ENCODE measurements around the gene RBP4. TPM values are rescaled to one million over a fixed set of nuclear protein-coding genes. Genes with fewer than 3 reads are reported as not detected.

The RBP4 gene
- not detected in 2 replicates for polyA plus RNA-seq (2011; rRNA removed)
- polyA minus RNA-seq (2011; rRNA and poly(A)+ RNA removed), result not detected in 2 replicates

DNA sequence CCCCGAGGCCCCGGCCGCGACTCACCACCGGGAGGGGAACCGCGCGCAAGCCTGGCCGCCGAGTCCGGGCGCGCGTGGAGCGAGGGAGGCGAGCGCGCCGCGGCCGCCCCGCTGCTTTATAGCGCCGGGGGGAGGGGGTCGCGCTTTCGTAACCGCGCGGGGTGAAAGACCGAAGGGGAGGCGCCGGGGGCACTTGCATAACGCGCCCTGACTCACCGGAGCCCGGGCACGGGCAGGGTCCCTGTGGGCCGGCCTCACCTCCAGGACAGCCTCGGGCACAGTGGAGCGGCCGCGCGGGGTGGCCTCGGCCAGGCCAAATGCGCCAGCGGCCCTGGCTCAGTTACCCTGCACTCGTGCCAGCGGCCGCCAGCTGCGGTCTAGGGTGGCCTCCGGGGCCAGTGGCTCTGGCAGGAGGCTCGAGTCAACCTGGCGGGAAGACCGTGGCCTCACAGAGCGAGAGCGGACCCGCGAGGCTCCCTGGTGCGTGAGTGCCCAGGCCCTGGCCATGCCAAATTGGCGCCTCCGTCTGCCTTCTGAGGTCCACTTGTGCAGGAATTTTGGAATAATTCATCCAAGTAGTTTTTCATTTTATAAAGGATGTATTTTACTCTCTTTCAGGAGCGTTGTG lies at the start of gene RBP4:
RBP4 (minus strand) TSS at position 90 of the 628 bp plus-strand sequence. CDS start 207 bp downstream, outside the sequence.
- Histone ChIP-seq H3K4me3 (ENCODE audit: low read depth, low read length) (no peak within 1 kb of the TSS), H3K27me3 (ENCODE audit: control insufficient read depth, insufficient read depth, low read length) (peaks cover 42% of the 10 kb centered on the region), H3K27ac (ENCODE audit: low read depth, low read length) (no peak within 1 kb of the TSS), H3K9me3 (ENCODE audit: control insufficient read depth, insufficient read depth, low read length) (no peaks in the 10 kb centered on the region; the same call in 1 of the 2 replicates)
- ChIA-PET CTCF (no interaction called here), POLR2A (no interaction called here)
- TF ChIP-seq, protein P1, sequence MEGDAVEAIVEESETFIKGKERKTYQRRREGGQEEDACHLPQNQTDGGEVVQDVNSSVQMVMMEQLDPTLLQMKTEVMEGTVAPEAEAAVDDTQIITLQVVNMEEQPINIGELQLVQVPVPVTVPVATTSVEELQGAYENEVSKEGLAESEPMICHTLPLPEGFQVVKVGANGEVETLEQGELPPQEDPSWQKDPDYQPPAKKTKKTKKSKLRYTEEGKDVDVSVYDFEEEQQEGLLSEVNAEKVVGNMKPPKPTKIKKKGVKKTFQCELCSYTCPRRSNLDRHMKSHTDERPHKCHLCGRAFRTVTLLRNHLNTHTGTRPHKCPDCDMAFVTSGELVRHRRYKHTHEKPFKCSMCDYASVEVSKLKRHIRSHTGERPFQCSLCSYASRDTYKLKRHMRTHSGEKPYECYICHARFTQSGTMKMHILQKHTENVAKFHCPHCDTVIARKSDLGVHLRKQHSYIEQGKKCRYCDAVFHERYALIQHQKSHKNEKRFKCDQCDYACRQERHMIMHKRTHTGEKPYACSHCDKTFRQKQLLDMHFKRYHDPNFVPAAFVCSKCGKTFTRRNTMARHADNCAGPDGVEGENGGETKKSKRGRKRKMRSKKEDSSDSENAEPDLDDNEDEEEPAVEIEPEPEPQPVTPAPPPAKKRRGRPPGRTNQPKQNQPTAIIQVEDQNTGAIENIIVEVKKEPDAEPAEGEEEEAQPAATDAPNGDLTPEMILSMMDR (IDR thresholded peaks at IDR 0.05; ENCODE audit: low read depth, low read length), result no peak
- DNase-seq (ENCODE audit: low read depth, low spot score), result no peak

DNA sequence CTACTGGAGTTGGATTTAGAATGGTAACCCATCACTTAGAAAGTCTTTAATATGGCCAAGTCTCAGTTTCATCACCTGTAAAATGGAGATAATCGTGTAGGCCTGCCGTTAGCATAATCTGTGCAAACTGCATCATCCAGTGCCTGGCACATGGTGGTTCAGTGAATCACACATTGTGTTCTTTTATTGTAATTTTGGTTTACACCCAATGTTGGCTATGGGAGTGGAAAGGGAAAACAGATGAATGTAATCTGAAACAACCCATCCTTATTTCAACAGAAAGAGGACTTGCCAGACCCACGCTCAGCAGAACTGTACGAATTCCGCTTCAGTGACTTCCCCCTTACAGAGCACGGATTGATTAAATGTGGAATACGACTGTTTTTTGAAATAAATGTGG lies 38.8 kb upstream of the RBP4 start:
- POLR2A ChIA-PET, result no interaction called here
- Histone ChIP-seq H3K27ac (ENCODE audit: low read depth, low read length) (no peak overlapping the region), H3K4me3 (ENCODE audit: low read depth, low read length) (no peak overlapping the region), H3K27me3 (ENCODE audit: control insufficient read depth, insufficient read depth, low read length) (peaks cover 11% of the 10 kb centered on the region), H3K9me3 (ENCODE audit: control insufficient read depth, insufficient read depth, low read length) (no peaks in the 10 kb centered on the region)
- TF ChIP-seq, protein P1 (IDR thresholded peaks at IDR 0.05; ENCODE audit: low read depth, low read length), result no peak
- DNase-seq (ENCODE audit: low read depth, low spot score), result no peak
- CTCF ChIA-PET, result no interaction called here

DNA sequence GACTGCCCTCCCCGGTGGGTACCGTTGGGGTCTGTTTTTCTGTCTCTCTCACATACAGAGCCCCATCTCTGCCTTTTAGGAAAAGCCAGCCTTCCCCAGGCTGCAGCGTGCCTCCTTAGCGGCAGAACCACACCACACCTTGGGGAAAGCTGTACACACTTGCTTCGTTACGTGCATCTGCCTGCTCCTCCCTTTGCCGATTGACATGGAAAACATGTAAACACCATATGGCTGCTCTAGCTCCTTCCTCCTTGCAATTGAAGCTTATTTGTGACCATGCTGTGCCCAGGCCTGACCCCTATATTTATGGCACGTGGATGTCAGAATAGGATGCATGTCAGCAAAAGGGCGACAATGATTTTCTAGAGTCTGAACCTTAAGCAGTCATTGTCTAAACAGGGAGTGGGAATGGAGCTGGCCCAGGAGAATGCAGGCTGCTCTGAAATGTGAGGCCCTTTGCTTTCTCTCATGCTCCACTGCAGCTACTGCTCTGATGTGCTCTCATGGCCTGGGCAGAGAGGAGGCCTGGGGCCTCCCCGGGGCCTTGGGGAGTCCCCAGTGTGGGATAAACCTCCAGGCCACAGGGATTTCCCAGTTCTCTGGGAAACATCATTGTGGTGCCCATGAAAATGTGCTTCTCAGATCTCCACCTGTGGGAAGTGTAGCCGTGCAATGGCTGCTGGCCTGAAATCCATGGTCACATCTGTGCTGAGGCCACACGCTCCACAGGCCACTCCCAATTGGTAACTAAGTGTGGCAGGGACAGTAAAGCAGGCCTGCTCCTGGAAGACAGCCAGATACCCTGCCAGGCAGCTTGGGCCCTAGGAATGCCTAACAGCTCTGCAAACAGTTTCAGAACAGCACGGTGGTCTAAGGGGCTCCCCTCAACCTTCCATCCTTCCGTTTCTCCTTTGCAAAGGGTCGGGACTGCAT lies 29.9 kb upstream of the RBP4 start:
- H3K27me3 ChIP-seq (ENCODE audit: control insufficient read depth, insufficient read depth, low read length), result peaks cover 12% of the 10 kb centered on the region
- TF ChIP-seq, protein P1 (IDR thresholded peaks at IDR 0.05; ENCODE audit: low read depth, low read length), result no peak
- no peak overlapping the region for H3K4me3 ChIP-seq (ENCODE audit: low read depth, low read length)
- no peak for DNase-seq (ENCODE audit: low read depth, low spot score)
- CTCF ChIA-PET, result no interaction called here
- POLR2A ChIA-PET, result no interaction called here
- no peak overlapping the region for H3K27ac ChIP-seq (ENCODE audit: low read depth, low read length)
- no peaks in the 10 kb centered on the region for H3K9me3 ChIP-seq (ENCODE audit: control insufficient read depth, insufficient read depth, low read length)

DNA sequence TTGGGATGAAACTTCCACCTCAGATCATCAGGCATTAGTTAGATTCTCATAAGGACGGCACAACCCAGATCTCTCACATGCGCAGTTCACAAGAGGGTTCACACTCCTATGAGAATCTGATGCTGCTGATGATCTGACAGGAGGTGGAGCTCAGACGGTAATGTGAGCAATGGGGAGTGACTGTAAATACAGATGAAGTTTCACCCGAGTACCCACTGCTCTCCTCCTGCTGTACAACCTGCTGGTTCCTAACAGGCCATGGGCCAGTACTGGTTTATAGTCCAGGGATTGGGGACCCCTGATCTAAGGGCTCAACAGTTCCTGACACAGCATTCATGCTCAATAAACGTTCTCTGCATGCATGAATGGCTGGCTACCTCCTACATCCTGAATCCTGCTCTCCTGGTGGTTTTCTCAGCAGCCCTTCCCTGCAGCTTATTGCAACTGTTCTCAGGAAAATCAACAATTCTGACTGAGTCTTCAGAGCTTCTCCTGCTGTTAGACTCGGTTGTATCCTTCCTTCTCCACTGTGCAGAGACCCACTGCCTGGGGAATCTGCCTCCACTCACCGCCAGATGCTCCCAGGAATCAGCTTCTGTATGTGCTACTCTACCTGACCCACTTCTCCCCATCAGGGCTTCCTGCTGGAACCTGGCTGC lies 28.7 kb upstream of the RBP4 start:
- TF ChIP-seq, protein P1 (IDR thresholded peaks at IDR 0.05; ENCODE audit: low read depth, low read length), result no peak
- no peak for DNase-seq (ENCODE audit: low read depth, low spot score)
- Histone ChIP-seq H3K4me3 (ENCODE audit: low read depth, low read length) (no peak overlapping the region), H3K9me3 (ENCODE audit: control insufficient read depth, insufficient read depth, low read length) (no peaks in the 10 kb centered on the region), H3K27ac (ENCODE audit: low read depth, low read length) (no peak overlapping the region), H3K27me3 (ENCODE audit: control insufficient read depth, insufficient read depth, low read length) (peaks cover 11% of the 10 kb centered on the region)
- CTCF ChIA-PET, result interaction anchor here (0.6 kb wide), 1 partner anchor 261 kb away, joined by 3 read pairs; no protein-coding TSS in a partner anchor
- POLR2A ChIA-PET, result no interaction called here

Data from AG04450 (cell line).